GM19099 (cell line): ENCODE results near the gene JAKMIP3.

ENCODE experiments used
- POLR2A ChIP-seq: IDR thresholded peaks from 3 replicates; pipeline ENCODE4 v1.6.1; 2011; ENCODE audit warnings: low read depth; ENCODE audit not compliant: insufficient read length; ENCODE audit errors: extremely low read depth

JAKMIP3 gene

GRCh38 chr10:132065491-132066105, at the start of gene JAKMIP3:
Gene JAKMIP3, plus strand, starts transcription at chr10:132065946. Its CDS starts 38,863 bp downstream, at chr10:132104809.
- TF ChIP-seq POLR2A = no peak

- no peak for TF ChIP-seq POLR2A
These were observed 49.2 kb upstream of the JAKMIP3 start for GRCh38 chr10:132016514-132016913.

DNA sequence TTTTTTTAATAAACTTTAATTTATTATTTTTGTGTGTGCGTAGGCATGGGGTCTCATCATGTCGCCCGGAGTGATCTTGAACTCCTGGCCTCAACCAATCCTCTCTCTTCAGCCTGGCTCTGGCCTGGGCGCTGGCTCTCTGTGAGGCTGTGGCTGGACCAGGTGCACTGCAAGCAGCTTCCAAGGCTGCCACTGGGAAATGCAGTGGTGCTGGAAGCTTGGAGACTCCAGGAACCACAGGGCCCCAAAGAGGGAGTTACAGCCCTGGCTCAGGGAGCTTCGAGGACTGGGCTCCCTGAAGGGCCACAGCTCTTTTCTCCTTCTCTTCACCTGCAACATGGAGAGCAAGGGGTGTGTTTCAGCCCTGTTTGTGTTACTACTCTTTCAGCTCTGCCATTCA, 47.3 kb upstream of the JAKMIP3 start:
- no peak for TF ChIP-seq POLR2A

- no peak for TF ChIP-seq POLR2A
These were observed 46.4 kb upstream of the JAKMIP3 start for GRCh38 chr10:132019366-132019765.

DNA sequence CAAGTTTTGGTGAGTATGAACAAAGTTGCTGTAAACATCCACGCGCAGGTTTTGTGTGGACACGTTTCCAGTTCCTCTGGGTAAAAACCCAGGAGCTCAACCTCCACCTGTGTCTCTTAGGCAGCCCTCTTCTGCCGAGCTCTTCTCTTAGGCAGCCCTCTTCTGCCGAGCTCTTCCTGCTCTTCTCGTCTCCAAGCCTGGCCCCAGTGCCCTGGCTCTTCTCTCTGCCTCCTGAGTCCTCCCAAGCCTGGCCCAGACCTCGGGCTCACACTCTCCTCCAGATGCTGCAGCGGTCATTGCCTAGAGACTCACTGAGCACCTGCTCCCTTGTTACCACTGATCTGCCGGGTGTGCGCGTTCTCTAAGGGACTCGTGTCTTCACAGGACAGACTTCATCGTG, 45.3 kb upstream of the JAKMIP3 start:
- TF ChIP-seq POLR2A = no peak

GRCh38 chr10:132021046-132021445, 44.7 kb upstream of the JAKMIP3 start:
- TF ChIP-seq POLR2A = no peak

DNA sequence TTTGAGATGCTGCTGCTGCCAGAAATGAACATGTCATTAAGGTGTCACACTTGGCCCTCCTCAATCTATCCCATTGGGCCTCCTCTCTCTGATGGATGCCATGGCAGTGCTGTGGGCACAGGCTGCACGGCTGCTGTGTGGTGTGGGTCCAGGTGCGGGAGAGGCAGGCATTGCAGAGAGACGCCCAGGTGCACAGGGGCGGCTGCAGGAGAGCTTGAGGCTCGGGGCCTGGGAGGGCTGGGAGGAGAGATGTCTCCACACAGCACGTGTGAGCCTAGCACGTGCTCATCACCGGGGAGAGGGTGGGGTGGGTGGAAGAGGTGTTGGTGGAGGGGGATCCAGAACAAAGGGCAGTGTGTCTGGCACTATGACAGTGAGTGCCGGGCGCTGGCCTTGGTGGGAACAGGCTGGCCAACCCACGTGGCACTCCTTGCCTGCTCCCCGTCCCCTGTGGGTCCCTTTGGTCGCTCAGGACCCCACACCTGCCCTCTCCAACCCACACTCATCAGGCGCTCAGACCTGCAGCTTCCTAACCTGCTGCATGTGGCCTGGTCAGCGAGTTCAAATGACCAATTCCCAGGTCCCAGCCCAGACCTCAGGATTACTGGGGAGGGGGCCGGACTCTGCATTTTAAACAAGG, 44.1 kb upstream of the JAKMIP3 start:
- TF ChIP-seq POLR2A = no peak

GRCh38 chr10:132022241-132022640, 43.5 kb upstream of the JAKMIP3 start:
- TF ChIP-seq POLR2A = no peak

GRCh38 chr10:132023092-132023811, 42.5 kb upstream of the JAKMIP3 start:
- no peak for TF ChIP-seq POLR2A

GRCh38 chr10:132027423-132027983, 38.2 kb upstream of the JAKMIP3 start:
- TF ChIP-seq POLR2A = no peak

- no peak for TF ChIP-seq POLR2A
These were observed 37.0 kb upstream of the JAKMIP3 start for GRCh38 chr10:132028706-132029105.

DNA sequence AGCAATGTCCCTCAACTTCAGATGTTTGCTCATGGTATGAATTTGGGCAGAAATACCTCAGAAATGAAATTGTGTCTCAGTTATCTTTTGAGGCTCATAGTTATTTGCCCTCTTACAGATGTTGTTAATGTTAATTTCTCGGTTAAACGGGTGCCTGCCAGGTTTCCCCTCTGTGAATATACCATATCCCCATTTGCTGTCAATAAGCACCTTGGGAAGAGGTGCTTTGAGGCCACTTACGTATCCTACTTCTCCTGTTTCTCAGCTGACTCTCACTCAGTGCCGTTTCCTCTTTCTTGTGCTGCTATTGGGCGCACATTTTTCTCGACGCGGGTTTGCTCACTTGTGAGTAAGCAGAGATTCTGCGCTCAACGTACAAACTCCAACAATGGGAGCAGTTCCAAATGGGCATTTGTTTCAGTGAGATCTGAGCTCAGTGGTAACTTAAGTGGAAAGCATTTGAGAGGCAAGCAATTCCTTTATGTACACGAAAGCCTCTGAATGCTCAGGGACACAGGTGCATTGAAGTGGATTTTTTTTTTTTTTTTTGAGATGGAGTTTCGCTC, 34.8 kb upstream of the JAKMIP3 start:
- TF ChIP-seq POLR2A = no peak

GRCh38 chr10:132033632-132034031, 32.1 kb upstream of the JAKMIP3 start:
- no peak for TF ChIP-seq POLR2A

DNA sequence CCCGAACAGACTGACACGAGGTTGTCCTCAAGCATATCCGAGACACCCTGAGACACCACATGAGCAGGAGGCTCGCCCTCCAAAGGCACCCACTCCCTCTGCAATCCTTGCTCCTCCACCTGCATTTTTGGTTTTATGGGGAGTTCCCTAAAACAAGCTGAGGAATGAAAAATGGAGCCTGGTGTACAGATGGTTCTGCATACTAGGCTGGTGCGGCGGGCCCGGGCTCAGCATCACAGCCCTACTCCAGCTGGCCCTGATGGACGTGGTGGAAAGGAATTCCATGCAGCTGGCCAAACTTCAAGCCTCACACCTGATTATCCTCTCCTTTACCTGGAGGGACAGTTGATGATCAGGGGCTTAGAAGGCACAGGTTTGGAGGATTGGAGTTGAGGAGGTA, 30.3 kb upstream of the JAKMIP3 start:
- no peak for TF ChIP-seq POLR2A

GRCh38 chr10:132036153-132036886, 29.4 kb upstream of the JAKMIP3 start:
- no peak for TF ChIP-seq POLR2A
